ENCODE measurements around the gene TEX38.
"Not testable (repeated sequence)": the region's sequence is repeated elsewhere in the genome, so short reads cannot be mapped to it uniquely, and the experiment has no call there.

Gene TEX38

GRCh38 chr1:46656643-46657042 lies 15.0 kb upstream of the TEX38 start:
- DNase-seq: no peak

GRCh38 chr1:46657775-46658174 lies 13.9 kb upstream of the TEX38 start:
- no peak for DNase-seq

- DNase-seq: no peak
Observed at GRCh38 chr1:46659307-46659870, 12.3 kb upstream of the TEX38 start.

- not testable (repeated sequence) for DNase-seq
Observed at GRCh38 chr1:46660116-46660515, 11.5 kb upstream of the TEX38 start.

GRCh38 chr1:46662919-46663318 lies 8.7 kb upstream of the TEX38 start:
- not testable (repeated sequence) for DNase-seq

GRCh38 chr1:46665983-46666382 lies 5.7 kb upstream of the TEX38 start:
- no peak for DNase-seq

GRCh38 chr1:46667782-46668760 lies 3.6 kb upstream of the TEX38 start, which contains the start of gene ATPAF1:
Gene ATPAF1 (minus strand): TSS chr1:46668364. CDS start chr1:46668322, 42 bp downstream.
- DNase-seq: peak; percentile 67

- DNase-seq: no peak
Observed at GRCh38 chr1:46670134-46670533, 1.5 kb upstream of the TEX38 start.

- DNase-seq: no peak
Observed at GRCh38 chr1:46672696-46673095, 1.0 kb downstream of the TEX38 start.

- DNase-seq: no peak
Observed at GRCh38 chr1:46673749-46674182, 2.1 kb downstream of the TEX38 start.

GRCh38 chr1:46675549-46676314 lies 4.1 kb downstream of the TEX38 start:
- no peak for DNase-seq

GRCh38 chr1:46676531-46676930 lies 4.9 kb downstream of the TEX38 start:
- DNase-seq: no peak

- DNase-seq: no peak
Observed at GRCh38 chr1:46677339-46677738, 5.7 kb downstream of the TEX38 start.

GRCh38 chr1:46679789-46680573 lies 8.3 kb downstream of the TEX38 start:
- DNase-seq: no peak

- DNase-seq: no peak
Observed at GRCh38 chr1:46681333-46682034, 9.8 kb downstream of the TEX38 start.

- DNase-seq: no peak
Observed at GRCh38 chr1:46682064-46682463, 10.4 kb downstream of the TEX38 start.

GRCh38 chr1:46684670-46685069 lies 13.0 kb downstream of the TEX38 start:
- DNase-seq: no peak

GRCh38 chr1:46686255-46686654 lies 14.6 kb downstream of the TEX38 start:
- DNase-seq: no peak

- no peak for DNase-seq
Observed at GRCh38 chr1:46687093-46687659, 15.5 kb downstream of the TEX38 start.

GRCh38 chr1:46687921-46688509 lies 16.4 kb downstream of the TEX38 start:
- DNase-seq: no peak

GRCh38 chr1:46689356-46689755 lies 17.7 kb downstream of the TEX38 start:
- no peak for DNase-seq
